Fibroblast of villous mesenchyme (primary cell): ENCODE data around the gene IFNA13. TPM values are rescaled to one million over a fixed set of nuclear protein-coding genes. Genes with fewer than 3 reads are reported as not detected.

ENCODE experiments used
- DNase-seq: peaks from one replicate; pipeline ENCODE4 v3.0.0-alpha.2; 2010; ENCODE audit warnings: low read depth
- H3K4me3 ChIP-seq: 2 replicates; pipeline ENCODE4 v1.5.1; 2011; ENCODE audit warnings: low read depth, mild to moderate bottlenecking, low read length
- CTCF ChIP-seq: IDR thresholded peaks from 2 replicates; pipeline ENCODE4 v1.5.1; 2012; ENCODE audit warnings: low read depth, mild to moderate bottlenecking, low read length; ENCODE audit not compliant: insufficient read depth
- total RNA-seq: library from RNA; depleted of rRNA; stranded (reverse); fragments of >200 nt; gene quantifications from 2 replicates; pipeline ENCODE4 v1.2.3, GENCODE V29; 2012

The IFNA13 gene
- total RNA-seq, 1 donor = not detected

GRCh38 chr9:21350787-21351186, 17.1 kb downstream of the IFNA13 start, which contains the start of gene IFNA6:
Gene IFNA6, minus strand, starts transcription at chr9:21350887. Its CDS starts 0 bp downstream, at chr9:21350887.
- no peak within 1 kb of the TSS for H3K4me3 ChIP-seq
- DNase-seq = no peak
- TF ChIP-seq CTCF = no peak

GRCh38 chr9:21348430-21348970, 19.4 kb downstream of the IFNA13 start:
- no peak overlapping the region for H3K4me3 ChIP-seq
- TF ChIP-seq CTCF = no peak
- no peak for DNase-seq

- DNase-seq = no peak
- TF ChIP-seq CTCF = no peak
- H3K4me3 ChIP-seq = no peak overlapping the region
These were observed 27.1 kb downstream of the IFNA13 start for GRCh38 chr9:21340735-21341134.

- no peak overlapping the region for H3K4me3 ChIP-seq
- DNase-seq = no peak
- TF ChIP-seq CTCF = no peak
These were observed 31.4 kb downstream of the IFNA13 start for GRCh38 chr9:21336457-21336856.

- DNase-seq = peak; percentile 92
- no peak for TF ChIP-seq CTCF
- H3K4me3 ChIP-seq = peak within 1 kb of the TSS; percentile 80
These were observed 32.9 kb downstream of the IFNA13 start, which contains the start of gene KLHL9 for GRCh38 chr9:21334701-21335632. Gene KLHL9, minus strand, starts transcription at chr9:21335404. Its CDS starts 545 bp downstream, at chr9:21334859.

- DNase-seq = no peak
- peak overlapping the region; percentile 80 for H3K4me3 ChIP-seq
- no peak for TF ChIP-seq CTCF
These were observed 34.6 kb downstream of the IFNA13 start for GRCh38 chr9:21333226-21333625.
